Measurements from ENCODE around the gene PTPRJ.

PTPRJ gene

DNA sequence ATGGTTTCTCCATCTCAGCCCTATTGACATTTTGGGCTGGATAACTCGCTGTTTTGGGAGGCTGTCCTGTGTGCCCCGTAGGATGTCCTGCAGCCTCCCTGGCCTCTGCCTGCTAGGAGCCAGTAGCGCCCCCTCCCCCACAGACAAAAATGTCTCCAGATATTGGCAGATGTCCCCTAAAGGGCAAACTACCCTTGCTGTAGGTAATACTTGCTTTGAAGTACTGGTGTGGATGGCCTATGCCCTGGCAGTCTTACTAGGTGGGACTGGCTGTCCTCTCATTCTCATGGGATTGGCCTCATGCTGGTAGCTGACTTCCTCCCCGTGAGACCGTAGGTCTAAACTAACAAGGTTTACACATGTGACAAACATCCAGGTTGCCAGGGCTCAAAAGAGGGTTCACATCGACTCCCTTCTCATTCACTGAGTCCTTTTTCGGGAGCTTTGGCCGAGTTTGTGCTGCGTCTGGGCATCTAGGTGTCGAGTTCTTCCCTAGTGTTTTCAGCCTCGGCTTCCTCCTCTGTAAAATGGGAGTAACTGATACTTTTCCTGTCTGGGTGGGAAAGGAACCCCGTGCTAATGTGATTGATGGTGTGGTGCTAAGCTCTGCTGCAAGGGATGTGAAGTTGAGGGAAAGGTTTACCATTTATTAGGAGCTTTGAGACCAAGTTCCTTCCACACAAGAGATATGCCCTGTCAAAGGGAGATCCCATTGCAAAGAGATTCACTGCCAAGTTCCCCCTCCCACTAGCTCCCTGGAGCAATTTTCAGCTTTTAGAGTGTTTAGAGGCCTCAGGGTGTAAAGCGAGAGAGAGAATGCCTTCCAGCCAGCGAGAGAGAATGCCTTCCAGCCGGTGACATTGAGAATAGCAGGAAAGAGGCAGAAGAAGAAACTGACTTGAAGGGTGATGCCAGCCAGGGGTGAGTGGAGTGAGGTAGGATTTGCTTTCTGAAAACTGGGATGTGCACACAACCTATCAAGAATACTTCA is 17.0 kb downstream of the PTPRJ start:
- DNase-seq, result no peak

DNA sequence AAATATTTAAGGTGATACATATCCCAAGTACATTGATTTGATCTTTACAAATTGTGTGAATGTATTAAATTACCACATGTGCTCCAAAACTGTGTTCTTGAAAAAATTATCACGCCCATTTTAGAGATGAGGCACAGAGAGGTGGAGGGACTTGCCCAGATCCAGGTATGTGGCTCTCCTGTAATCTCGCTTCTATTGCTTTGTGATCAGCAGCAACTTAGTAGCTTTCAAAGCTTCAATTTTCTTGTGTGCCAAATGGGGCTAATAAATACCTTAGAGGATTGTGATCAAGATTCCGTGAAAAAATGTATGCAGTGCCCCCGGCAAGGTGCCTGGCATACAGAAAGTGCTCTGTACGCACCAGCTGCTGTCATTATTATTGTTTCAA is 18.0 kb downstream of the PTPRJ start:
- DNase-seq, result no peak

DNA sequence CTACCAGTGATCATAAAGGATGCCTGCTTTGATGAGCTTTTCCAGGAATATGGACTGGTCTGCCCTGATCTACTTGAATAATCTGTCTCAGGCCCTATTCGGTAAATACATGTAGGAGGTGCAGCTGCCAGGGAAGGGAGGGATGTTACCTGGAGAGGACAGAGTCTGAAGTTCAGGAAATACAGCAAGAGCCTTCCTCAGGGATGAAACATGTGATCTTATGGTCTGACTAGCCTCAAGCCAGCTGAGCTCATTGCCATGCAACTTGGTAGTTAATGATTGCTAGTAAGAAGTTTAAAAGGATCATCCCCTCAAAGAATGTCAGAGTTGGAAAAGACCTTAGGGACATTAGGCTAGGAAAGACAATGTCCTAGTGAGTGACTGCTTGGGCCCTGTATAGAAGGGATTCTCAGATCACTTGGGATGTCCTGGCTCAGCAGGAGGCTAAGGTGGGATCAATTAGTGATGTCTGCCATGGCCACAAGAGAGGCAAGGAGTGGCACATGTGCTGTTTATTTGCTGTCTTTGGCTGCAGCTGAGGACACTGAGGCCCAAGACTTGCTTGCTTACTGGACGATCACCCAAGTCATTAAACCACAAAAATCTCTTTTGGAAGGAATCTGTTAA is 18.5 kb downstream of the PTPRJ start:
- DNase-seq, result no peak

DNA sequence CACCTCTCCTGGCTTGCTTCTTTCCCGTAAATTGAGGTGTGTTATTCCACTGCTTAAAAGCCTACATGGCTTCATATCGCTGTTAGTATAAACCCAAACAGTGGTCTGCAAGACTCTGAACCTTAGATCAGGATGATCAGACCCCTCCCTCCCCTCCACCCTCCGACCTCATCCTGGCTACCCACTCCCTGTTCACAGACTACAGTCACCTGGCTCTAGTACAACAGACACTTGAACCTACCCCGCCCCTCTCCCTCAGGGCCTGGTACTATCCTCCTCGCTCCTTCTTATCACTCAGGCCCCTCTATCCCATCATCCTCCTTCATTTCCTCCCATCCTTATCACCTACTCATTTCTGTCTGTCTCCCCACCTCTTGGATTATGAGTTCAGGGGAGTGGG is 20.1 kb downstream of the PTPRJ start:
- DNase-seq, result no peak

DNA sequence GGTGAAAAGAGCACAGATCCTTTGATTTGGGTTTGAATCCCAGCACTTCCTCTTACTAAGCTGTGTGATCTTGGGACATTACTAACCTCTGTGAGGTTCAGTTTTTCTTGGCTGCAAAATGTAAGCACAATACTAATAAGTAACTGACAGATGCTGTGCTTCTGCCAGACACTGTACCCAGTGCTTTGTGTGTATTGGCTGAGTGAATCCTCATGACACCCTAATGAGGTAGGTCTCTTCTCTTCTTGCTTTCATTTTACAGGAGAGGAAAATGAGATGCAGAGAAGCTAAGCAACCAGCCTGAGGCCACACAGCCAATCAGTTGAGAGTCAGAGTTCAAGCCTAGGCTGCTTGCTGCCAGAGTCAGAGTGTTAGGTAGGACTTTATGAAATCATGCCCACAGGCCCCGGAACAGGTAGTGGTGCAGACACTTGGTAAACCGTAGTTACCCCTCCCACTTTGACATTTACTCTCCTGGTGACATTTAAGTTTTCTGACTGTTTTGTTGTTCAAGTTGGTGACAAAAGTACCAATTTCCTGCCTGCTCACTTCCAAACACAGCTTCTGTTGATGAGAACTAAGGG is 21.2 kb downstream of the PTPRJ start:
- peak in 1 of 2 experiments; percentile 51 for DNase-seq

DNA sequence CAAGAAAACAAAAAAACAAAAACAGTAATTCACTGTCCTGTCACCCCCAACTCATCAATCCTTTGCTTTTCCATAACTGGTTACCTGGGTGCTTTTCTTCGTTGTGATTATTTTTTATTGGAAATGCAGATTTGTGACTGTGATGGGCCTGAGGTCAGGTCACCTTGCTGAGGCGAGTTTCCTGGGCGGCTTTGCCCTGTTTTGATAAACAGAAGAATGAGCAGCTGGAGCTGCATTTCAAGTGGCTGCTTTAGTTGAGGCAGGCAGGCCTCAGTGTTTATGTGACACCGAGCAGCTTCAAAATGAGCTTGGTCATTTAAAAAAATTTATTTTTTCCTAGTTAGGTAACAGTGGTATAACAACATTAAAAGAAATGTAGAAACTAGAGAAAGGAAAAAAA is 22.2 kb downstream of the PTPRJ start:
- DNase-seq, result peak; percentile 56 to 74

DNA sequence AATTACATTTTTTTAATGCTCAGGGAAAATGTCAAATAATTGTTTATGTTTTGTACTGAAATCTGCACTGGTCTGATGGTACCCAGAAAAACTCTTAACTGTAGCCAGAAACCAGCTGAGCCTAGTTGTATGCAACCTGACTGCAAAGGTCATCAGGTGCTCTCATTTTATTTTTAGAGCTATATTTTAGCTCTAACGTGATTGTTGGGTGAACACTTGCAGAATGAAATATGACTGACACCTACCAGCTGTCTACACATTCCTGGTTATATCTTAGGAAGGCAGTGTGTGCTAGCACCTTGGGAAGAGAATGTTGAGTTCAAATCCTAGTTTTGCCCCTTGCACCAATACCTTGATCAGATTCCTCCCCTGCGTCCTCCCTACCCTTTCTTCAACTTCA is 23.6 kb downstream of the PTPRJ start:
- peak in 1 of 2 experiments; percentile 48 for DNase-seq

DNA sequence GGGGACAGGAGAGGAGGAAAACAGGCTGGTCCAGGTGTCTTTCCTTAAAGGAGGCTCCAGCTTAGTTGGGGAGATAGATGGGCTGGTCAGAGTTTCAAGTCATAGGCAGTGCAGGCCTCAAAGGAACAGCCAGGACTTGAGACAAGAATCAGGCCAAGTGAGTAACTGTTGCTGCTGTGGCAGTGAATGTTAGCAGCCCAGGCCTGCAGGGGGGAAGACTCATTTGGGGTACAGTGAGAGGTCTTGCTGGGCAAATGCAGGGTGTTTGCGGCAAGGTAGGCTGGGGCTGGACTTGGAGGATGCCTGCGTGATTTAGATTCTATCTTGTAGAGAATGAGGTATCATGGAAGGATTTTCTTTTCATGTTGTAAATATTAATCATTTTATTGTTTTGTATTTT is 24.1 kb downstream of the PTPRJ start:
- peak in 1 of 2 experiments; percentile 58 for DNase-seq

DNA sequence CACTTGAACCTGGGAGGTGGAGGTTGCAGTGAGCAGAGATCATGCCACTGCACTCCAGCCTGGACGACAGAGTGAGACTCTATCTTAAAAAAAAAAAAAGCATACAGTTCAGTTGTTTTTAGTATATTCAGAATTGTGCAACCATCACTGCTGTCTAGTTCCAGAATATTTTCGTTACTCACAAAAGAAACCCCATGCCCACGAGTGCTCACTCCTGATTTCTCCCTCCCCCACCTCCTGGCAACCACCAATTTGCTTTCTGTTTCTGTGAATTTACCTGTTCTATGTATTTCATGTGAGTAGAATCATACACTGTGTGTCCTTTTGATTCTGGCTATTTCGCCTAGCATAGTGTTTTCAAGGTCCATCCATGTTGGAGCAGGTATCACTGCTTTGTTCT is 24.8 kb downstream of the PTPRJ start:
- DNase-seq, result no peak

DNA sequence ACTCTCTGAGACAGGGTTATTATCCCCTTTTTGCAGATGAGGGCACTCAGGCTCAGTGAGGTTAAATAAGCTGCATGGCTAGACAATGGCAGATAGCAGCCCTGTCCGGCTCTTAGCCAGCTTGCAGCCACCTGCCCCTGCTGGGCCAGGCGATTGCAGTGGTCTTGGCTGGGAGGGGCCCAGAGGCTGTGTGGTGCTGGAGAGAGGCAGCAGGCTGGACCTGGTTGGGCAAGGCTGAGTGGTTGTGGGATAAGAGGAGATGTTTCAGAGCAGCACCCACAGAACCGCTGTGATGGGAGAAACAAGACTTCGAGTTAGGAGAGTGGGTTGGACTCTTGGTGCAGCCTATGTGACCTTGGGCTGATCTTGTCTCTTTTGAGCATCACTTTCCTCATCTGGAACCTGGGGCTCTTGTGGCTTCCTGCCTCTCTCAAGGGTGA is 25.5 kb downstream of the PTPRJ start:
- peak; percentile 33 to 62 for DNase-seq

DNA sequence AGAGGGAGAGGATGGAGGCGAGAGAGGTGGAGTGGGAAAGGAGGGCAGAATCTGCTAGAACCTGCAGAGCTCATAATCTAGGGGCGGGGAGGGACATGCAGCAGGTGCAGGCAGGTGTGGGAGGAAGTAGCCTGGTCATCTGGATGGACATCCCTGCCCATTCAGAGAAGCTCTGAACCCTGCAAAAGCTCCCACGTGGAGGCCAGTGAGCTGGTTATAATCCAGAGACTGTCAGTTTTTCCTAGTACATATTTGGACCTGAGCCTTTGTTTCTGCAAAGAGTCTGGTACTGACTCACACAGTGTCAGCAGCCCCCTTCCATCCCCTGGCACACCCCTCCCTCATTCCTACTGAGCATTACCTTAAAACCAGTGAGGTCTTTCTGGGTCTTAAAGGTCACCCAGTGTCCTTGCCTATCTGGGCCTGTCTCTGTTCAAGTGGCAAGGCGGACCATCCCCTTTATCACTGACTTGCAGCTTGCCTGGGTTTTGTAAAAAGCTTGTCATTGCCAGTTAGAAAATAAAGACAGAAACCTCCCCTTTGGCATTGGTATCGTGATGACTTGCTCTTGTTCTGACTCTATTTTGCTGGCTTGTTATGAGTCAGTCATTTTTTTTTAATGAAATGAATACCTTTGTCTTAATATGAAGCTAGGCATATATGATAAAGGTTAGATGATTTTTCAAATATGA is 26.1 kb downstream of the PTPRJ start:
- DNase-seq, result no peak

DNA sequence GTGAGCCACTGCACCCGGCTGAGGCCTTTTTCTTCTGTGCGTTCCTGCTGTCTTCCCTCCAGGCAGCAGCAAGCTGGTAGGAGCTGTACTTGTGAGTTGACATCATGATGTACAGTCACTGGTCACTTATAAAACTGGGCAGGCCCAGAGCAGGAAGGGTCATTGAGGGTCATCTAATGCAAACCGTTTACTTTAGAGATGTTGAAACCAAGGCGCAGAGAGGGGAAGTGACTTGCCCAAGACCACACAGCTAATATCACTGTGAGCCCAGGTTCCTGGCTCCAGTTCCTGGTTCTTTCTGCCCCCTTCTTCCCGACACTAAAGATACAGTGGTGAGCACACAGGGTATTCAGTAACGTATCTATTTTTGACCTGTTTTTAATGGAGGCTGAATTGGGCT is 27.3 kb downstream of the PTPRJ start:
- DNase-seq, result no peak

DNA sequence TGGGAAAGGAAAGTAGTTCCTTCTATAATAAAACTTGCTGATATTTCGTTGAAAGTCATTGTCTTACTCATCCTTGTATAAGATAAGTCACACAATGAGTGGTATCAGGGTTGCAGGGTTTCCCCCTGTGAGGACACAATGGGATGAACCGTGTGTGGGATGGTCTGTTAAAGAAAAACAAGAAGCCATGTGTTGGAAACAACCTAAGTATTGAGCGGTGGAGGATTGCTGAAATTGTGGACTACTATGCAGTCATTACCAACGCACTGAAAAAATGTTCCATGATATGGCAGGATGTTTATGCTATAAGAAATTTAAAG is 28.6 kb downstream of the PTPRJ start:
- no peak for DNase-seq

DNA sequence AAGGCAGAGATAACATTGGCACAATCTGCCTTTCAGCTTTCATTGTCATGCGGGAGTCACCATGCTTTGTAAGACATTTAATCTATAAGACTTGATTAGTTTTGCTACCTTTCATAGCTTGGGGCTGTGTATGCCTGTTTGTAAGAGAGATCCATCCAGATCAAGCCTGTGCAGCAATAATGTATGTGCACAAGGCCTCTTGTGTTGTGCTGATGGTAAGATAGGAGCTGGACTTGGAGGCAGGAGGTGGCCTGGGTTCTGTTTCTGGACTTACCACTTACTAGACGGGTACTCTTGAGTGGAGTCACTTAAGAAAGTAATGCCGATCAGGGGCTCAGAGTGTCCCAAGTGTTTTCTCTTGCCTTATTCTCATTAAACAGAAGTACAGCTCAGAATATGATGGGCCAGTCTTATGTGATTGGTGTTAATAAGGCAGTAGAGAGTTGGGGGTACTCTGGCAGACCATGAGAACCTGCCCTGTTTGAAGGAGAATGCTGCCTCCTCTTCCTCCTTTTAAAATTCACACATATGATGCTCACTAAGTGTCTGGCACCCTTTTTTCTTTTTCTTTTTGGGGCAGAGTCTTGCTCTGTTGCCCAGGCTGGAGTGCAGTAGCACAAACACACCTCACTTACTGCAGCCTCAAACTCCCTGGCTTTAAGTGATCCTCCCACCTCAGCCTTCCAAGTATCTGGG is 30.9 kb downstream of the PTPRJ start:
- no peak for DNase-seq

DNA sequence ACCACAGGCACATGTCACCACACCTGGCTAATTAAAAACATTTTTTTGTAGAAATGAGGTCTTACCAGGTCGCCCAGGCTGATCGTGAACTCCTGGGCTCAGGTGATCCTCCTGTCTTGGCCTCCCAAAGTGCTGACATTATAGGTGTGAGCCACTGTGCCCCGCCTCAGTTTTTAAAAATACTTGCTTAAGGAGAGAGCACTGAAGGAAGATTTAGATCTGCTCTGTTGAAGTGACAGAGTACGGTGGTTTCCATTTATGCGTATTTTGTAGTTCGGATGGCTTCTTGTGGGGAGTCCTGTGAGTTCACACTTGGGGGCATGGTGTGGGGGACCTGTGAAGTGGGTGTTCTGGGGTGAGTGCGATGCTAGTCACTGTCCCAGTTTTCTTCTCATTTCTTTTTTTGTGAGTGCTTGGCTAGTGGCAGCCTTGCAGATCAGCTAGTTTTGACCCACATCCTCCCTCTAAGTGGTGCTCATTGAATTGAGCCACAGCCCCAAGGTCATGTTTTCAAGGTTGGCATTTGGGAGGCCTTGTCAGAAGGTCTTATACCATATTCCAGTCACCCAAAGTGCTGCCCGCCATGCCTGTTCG is 31.5 kb downstream of the PTPRJ start:
- no peak for DNase-seq

DNA sequence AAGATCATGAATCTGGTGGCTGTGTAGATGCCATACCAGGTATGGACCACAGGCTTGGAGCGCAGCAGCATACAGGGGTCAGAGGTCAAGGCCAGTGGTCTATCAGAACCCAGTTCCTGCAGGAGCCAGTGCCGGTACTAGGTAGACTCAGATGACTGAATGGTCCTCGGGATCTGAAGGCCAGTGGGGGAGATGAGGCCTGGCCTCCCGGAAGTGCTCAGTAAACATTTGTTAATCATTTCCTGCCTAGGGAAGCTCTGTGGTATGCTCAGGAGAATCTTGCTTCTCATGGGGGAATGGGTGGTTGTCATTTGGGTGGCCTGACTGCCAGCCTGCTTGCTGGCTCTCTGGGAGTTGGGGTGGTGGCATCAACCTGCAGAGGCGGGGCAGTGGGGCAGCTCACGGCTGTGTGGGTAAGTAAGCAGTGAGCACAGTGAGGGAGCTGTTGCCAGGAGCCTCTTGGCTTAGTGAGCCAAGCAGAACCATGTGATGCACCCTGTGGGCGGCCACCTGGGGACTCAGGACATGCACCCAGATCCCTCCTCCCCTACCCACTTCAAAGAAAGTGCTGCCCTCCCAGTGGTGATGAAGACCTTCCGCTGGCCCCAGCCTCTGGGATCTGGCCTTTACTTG is 33.0 kb downstream of the PTPRJ start:
- DNase-seq, result peak in 1 of 2 experiments; percentile 34

DNA sequence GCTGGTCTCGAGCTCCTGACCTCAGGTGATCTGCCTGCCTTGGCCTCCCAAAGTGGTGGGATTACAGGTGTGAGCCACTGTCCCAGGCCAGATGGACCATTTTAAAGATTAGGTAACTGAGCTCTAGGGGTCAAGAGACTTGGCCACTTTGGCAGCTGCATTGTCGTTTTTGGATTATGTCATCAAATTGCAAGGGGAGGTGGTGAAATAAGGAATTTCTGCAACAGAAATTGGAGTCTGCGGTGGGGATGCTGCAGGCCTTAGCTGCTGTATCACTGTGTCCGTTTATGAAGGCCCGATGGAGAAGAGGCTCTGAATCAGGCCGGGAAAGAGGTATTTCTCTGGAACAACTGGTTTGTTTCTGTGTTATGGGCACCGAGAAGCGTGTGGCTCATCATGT is 34.6 kb downstream of the PTPRJ start:
- peak in 1 of 2 experiments; percentile 75 for DNase-seq

DNA sequence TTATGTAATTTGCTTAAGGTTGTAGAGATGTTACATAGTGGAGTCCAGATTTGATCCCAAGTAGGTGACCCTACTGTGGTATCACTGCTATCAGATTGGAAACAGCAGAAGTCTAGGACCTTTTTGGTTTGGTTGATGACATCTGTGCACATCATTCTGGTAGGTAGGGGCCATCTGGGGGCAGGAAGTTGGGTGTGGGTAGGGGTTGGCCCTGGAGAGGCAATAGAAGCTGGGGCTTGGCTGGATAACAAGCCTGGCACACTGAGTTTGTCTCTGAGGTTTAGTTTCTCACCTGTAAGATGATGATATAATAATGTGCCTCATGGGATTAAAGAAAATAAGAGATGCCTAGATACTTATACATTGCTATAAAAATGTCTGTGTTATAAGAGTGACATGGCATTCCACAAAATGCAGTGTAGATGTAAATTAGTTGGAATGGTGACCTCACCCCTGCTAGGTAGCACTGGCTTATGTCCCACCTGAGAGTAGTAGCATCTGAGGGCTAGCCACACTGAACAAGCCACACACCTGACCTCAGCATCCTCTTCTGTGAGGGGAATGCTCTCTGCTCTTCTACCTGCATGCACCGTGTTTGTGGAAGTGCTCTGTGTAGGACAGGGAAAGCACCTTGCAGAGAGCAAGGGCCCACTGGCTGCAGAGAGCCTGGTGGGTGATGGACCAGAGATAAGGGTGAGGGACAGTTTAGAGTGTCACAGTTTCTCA is 36.9 kb downstream of the PTPRJ start:
- DNase-seq, result peak in 1 of 2 experiments; percentile 13

DNA sequence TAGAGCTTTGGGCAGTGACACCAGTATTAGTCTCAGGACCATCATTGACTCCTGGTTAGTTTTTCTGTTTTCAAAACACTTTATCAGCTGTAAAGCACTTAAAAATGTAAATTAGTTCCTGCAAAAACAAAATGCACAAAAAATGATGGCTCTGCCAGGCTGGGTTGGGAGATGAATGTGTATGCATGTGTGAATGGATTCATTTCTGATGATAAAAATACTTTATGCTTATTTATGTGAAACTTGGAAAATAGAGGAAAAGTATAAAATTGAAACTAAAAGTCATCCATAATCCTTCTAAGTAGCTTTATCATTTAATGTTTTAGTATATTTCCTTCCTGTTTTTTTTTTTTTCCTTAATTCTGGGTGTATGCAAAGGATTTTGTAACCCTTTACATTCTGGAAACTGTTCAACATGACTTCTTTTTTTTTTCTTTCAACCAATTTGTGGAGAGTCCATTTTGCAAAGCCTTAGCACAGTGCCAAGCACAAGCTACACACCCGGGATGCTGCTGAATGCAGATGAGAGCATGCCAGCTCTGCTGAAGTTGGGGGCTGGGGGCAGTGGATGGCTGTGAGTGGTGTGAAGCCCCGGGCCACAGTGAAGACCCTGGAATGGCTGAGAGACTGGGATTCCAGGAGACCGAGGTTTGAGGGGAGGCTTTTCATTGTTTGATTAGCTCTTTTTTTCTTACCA is 37.6 kb downstream of the PTPRJ start:
- DNase-seq, result no peak

DNA sequence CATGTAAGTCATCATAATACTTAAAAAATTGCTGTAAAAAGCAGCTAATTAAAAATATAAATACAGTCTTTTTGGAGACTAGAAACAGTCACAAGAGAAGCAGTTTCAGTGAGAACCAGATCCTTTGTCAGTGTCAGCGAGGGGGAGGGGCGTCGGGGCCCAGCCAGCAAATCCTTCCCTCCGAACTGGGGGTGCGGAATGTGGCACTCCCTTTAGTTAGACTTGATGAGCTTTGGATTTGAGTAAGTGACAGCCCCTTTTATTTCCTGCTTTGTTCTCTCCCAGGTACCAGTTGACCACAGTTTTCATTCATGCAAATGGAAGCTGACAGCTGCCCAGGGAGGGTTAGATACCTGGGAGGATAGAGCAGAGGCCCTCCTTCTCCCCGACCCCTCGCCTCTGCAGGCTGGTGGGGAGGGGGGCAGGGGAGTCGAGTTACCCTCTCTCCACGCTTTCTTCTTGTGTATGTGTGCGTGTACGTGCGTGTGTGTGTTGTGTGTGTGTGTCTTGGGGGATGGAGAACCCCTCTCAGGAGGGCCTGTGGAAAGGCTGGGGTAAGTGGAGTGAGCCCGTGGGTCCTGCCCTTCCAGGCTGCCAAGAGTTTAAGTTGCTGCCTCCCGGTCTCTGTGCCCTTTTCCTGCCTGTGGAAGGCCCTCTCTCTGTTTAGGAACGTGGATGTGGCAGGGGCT is 38.3 kb downstream of the PTPRJ start:
- no peak for DNase-seq
